Iris pigment epithelial cell (primary cell): ENCODE results near the gene VAPA.
"Not testable (repeated sequence)": the region's sequence is repeated elsewhere in the genome, so short reads cannot be mapped to it uniquely, and the experiment has no call there.

Experiments
- DNase-seq: peaks from one replicate; pipeline ENCODE4 v3.0.0-alpha.2; 2011; ENCODE audit warnings: low read depth

Gene VAPA

GRCh38 chr18:9886005-9886348 is 27.8 kb upstream of the VAPA start:
- DNase-seq = no peak

GRCh38 chr18:9887992-9888391 is 25.8 kb upstream of the VAPA start:
- DNase-seq = no peak

- no peak for DNase-seq
These were observed 23.6 kb upstream of the VAPA start for GRCh38 chr18:9890196-9890595.

GRCh38 chr18:9890957-9891356 is 22.9 kb upstream of the VAPA start:
- no peak for DNase-seq

GRCh38 chr18:9891515-9891914 is 22.3 kb upstream of the VAPA start:
- peak; percentile 64 for DNase-seq

GRCh38 chr18:9894454-9895068 is 19.3 kb upstream of the VAPA start:
- DNase-seq = no peak

GRCh38 chr18:9897129-9897528 is 16.7 kb upstream of the VAPA start:
- no peak for DNase-seq

DNA sequence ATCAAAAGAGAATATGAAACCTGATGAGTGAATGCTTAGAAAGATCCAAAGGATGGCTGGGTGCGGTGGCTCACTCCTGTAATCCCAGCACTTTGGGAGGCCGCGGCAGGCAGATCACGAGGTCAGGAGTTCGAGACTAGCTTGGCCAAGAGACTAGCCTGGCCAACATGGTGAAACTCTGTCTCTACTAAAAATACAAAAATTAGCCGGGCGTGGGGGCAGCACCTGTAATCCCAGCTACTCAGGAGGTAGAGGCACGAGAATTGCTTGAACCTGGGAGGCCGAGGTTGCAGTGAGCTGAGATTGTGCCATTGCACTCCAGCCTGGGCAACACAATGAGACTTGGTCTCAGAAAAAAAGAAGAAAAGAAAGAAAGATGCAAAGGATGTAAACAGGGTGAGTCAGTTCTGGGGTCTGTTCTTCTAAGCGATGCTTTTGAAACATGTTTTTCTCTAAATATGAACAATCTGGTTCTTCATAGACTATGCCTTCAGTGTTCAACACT is 16.0 kb upstream of the VAPA start:
- not testable (repeated sequence) for DNase-seq

- peak; percentile 70 for DNase-seq
These were observed 14.8 kb upstream of the VAPA start for GRCh38 chr18:9898792-9899549.

GRCh38 chr18:9899550-9899930 is 14.3 kb upstream of the VAPA start:
- not testable (repeated sequence) for DNase-seq

- DNase-seq = no peak
These were observed 13.1 kb upstream of the VAPA start for GRCh38 chr18:9900699-9901098.

DNA sequence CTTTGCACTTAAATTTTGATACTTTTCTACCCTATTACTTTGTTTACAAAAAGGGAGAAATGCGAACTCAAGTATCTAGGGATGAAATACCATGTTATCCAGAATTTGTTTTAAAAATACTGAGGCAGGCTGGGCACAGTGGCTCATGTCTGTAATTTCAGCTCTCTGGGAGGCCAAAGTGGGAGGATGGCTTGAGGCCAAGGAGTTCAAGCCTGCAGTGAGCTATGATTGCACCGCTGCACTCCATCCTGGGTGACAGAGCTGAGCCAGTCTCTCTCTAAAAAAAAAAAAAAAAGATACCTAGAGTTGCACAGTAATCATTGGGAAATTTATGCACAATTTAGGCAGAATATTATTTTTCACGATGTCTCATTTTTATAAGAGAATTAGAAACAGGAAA is 12.4 kb upstream of the VAPA start:
- DNase-seq = peak; percentile 71

- not testable (repeated sequence) for DNase-seq
These were observed 11.6 kb upstream of the VAPA start for GRCh38 chr18:9902264-9902663.

- no peak for DNase-seq
These were observed 11.0 kb upstream of the VAPA start for GRCh38 chr18:9902832-9903231.

DNA sequence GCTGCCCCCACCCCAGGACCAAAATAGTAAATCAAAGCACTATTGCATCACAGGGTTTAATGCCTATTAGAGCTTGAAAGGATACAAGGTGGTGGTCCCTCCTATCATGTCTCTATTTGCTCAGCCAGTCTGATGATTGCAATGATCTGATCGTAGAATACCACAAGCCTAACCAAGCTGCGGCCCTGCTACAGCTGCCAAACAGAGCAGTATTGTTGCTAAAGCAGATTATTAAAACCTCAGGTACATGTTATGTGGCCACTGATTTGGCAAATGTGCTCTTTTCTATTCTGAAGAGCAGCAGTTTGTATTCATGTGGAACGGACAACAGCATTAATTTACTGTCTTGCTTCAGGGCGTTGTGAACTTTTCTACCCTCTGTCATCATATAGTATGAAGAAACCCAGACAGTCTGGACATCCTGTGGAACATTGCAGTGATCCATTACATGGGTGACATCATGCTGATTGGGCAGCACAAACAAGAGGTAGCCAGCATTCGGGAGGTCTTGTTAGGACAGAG is 8.4 kb upstream of the VAPA start:
- DNase-seq = no peak

DNA sequence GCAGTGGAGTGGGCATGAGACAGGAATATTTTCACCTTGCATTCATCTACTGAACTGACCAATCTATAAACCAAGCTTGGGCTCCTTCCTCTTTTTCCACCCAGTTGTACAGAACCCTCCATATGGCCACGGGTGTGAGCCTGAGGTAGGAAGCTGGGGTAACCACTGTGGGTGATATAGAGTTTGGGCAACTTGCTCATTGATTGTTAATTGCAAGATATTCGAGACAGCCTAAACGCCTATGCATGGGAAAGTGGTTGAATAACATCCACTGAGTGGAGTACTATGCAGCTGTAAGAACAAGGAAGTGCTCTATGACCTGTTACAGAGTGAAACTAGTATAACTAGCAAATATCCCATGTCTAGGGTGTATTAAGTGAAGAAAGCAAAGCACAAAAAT is 7.3 kb upstream of the VAPA start:
- no peak for DNase-seq

- DNase-seq = no peak
These were observed 5.9 kb upstream of the VAPA start for GRCh38 chr18:9907867-9908266.

GRCh38 chr18:9910071-9910470 is 3.7 kb upstream of the VAPA start:
- no peak for DNase-seq

GRCh38 chr18:9910661-9911060 is 3.2 kb upstream of the VAPA start:
- no peak for DNase-seq

DNA sequence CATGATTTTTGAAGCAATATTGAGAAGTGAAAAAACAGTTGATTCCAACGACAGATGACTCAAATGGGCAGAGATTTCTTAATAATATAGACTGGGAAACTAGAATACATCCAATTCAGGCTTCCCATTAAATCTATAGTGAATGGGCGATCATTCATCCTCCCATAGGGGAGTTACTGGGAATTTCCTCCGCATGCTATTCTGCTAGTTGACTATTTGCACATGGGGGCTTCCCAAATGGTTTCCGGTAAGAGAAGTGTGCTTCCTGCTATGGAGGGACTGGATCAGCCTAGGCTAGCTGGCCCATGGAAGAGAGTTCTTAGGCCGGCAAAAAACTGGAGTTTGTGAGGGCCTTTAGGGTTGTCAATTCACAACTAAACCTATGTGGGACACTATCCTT is 2.6 kb upstream of the VAPA start:
- no peak for DNase-seq

- not testable (repeated sequence) for DNase-seq
These were observed 1.5 kb upstream of the VAPA start for GRCh38 chr18:9912285-9912684.

DNA sequence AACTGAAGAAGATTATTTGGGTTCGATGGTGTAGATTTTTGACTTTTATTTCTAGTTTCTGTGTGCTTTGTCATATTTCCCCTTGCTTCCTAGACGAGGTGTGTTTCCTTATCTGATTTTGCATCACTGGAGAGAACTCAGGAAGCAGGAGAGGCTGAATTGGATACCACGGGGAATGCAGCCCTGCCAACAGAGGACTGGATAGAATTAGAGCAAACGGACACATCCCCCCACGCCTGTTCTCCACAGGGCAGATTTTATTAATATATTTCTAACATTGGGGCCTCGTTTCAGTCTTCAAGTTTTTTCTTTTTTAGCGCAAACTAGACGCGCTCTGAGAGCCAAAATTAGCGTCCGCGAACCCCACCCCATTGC is 678 bp upstream of the VAPA start:
- DNase-seq = no peak

- no peak for DNase-seq
These were observed 443 bp downstream of the VAPA start for GRCh38 chr18:9914334-9914583.
